Activated T-helper 1 cell treated with Interleukin-2 at 50 U/mL for 16 hours (primary cell): ENCODE measurements around the gene NRBP1.

ENCODE experiments used
- DNase-seq: peaks from one replicate; pipeline ENCODE4 v3.0.0-alpha.2; 2020; ENCODE audit warnings: low read depth

Gene NRBP1

DNA sequence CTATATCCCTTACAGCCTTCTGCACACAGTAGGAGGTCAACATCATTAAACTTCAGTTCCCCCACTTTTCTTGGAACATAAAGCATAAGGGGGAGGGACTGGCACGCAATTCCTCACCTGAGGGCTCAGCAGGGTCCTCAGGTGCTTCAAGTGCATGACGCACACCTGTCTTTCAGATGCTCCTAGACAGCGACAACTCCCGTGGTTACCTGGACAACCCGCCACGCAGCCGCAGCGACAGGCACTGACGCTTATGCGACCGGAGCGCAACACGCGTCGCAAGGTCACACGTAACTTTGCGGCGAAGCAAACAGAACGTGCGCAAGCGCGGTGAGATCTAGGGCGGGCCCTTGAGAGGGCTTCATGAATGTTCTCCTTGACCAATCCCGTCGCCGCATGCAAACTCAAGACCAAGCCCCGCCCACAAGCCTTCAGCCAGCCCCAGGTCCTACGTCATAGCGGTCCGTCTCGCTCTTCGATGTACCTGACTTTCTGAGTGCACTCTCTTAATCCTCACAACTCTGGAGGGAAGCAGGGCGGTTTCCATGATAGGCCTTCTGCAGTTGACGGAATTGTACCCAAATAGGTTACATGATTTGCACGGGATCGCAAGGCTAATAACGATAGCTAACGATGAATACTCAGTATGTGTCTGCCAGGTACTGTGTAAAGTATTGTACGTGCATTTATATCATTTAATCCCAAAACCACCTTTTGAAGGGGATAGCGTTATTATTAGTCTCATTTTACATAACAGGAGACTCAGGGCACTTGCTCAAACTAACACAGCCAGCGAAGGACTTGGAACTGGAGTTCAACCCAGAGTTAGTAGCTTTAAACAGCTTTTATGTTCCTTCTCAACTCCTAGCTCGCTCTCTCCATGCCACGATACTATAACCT lies 61.3 kb downstream of the NRBP1 start, which contains the start of gene IFT172:
IFT172 (minus strand) TSS at position 246 of the 900 bp plus-strand sequence; CDS start at position 156, 90 bp downstream.
- DNase-seq = peak; percentile 97
